SK-N-MC (cell line): ENCODE data around the gene PRAC1.
A peak's percentile ranks its signal among the peaks of the same experiment; 100 is the strongest.

Source experiments
- DNase-seq: peaks from one replicate; pipeline ENCODE4 v3.0.0-alpha.2; 2011; ENCODE audit warnings: low read depth, low spot score
- H3K27ac ChIP-seq: fragments of 200-600 bp; sonication (generic); 2 replicates; pipeline ENCODE4 v1.5.1; 2016; ENCODE audit warnings: mixed run types
- H3K36me3 ChIP-seq: fragments of 200-600 bp; sonication (generic); 2 replicates; pipeline ENCODE4 v1.6.1; 2017; ENCODE audit warnings: antibody characterized with exemption, low read length, mixed read lengths; ENCODE audit not compliant: insufficient read depth
- H3K4me3 ChIP-seq: fragments of 200-600 bp; sonication (generic); 2 replicates; pipeline ENCODE4 v1.5.1; 2016
- H3K9ac ChIP-seq: fragments of 200-600 bp; sonication (generic); 2 replicates; pipeline ENCODE4 v1.8.0; 2017; ENCODE audit warnings: mixed run types, mixed read lengths; ENCODE audit not compliant: insufficient read length
- H3K9me3 ChIP-seq: fragments of 200-600 bp; sonication (generic); 2 replicates; pipeline ENCODE4 v1.6.1; 2017; ENCODE audit warnings: low read depth, mild to moderate bottlenecking, antibody characterized with exemption, low read length, moderate library complexity, mixed read lengths
- EZH2 ChIP-seq: fragments of 200-600 bp; sonication (generic); IDR thresholded peaks from one replicate; pipeline ENCODE4 v1.6.1; 2017; ENCODE audit warnings: antibody characterized with exemption
- FOXP2 ChIP-seq: optimal IDR thresholded peaks from 2 replicates; pipeline ENCODE3; 2011; ENCODE audit warnings: mild to moderate bottlenecking, moderate library complexity; ENCODE audit not compliant: insufficient read depth; ENCODE audit errors: extremely low read length, control extremely low read depth
- POLR2AphosphoS5 ChIP-seq: IDR thresholded peaks from 2 replicates; pipeline ENCODE4 v1.6.1; 2012; ENCODE audit warnings: mild to moderate bottlenecking, low read depth, low read length, borderline replicate concordance

The PRAC1 gene

GRCh38 chr17:48738424-48738802, 16.1 kb upstream of the PRAC1 start:
- no peak overlapping the region for H3K9ac ChIP-seq
- no peaks in the 10 kb centered on the region for H3K36me3 ChIP-seq
- TF ChIP-seq POLR2AphosphoS5 (no peak), EZH2 (no peak), FOXP2 (no peak)

GRCh38 chr17:48737330-48738043, 15.2 kb upstream of the PRAC1 start:
- TF ChIP-seq EZH2, result no peak
- TF ChIP-seq POLR2AphosphoS5, result no peak
- no peak for TF ChIP-seq FOXP2
- no peaks in the 10 kb centered on the region for H3K36me3 ChIP-seq
- no peak overlapping the region for H3K9ac ChIP-seq
- H3K4me3 ChIP-seq, result no peak overlapping the region
- no peak overlapping the region for H3K27ac ChIP-seq
- no peaks in the 10 kb centered on the region for H3K9me3 ChIP-seq
- no peak for DNase-seq

More at GRCh38 chr17:48738424-48738802, 16.1 kb upstream of the PRAC1 start:
- no peak for DNase-seq
- Histone ChIP-seq H3K27ac (no peak overlapping the region), H3K4me3 (no peak overlapping the region), H3K9me3 (no peaks in the 10 kb centered on the region)

DNA sequence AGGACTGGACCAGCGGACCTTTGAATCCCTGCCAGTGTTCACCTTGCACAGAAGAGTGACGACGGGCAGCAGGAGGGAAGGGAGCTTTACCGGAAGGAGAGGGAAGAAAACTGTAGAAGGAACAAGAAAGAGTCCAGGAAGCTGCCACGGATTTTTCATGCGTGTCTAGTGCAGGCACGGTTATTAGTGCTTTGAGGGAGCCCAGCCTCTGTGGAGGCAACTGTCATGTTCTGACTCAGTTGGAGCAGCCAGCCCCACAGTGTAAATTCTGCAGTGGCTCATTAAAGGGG, 12.7 kb upstream of the PRAC1 start:
- Histone ChIP-seq H3K4me3 (peak overlapping the region; percentile 74), H3K27ac (peak overlapping the region; percentile 99; the same call in 1 of the 2 replicates), H3K9me3 (no peaks in the 10 kb centered on the region), H3K9ac (peak overlapping the region; percentile 84), H3K36me3 (no peaks in the 10 kb centered on the region)
- TF ChIP-seq FOXP2 (no peak), EZH2 (no peak), POLR2AphosphoS5 (no peak)
- DNase-seq, result no peak

DNA sequence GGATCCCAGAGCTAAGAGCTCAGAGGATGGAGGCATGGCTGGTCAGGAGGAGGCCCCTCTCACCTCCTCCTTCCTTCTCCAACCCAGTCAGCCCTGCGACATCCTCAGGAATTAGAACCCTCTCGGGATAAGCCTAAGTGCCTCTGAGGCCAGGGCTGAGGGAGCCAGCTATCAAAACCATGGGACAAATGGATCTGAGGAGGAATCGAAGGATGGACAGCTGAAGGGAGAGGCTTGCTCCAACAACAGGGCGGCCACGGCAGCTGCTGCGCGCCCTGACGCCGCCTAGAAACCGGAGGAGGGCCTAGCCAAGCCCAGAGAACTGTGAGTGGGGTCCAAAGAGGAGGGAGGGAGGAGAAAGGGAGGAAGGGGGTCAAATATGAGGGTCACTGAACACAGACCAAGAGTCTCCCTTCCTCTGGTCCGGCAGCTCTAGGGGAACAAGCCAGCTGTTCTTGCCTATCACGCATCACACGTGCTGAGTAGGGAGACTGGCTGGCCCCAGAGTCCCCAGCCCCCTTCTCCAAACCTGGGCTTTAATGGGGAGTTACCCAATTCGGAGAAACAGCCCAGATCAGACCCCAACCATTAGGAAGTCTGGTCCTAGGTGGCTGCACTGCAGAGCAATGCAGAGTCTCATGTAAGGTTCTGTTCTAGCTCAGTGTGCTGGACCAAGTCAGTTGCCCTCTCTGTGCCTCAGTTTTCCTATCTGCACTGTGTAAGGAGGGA, 12.2 kb upstream of the PRAC1 start:
- H3K9ac ChIP-seq, result peak overlapping the region; percentile 84
- no peaks in the 10 kb centered on the region for H3K9me3 ChIP-seq
- H3K27ac ChIP-seq, result peak overlapping the region; percentile 99
- no peak for DNase-seq
- H3K36me3 ChIP-seq, result no peaks in the 10 kb centered on the region
- H3K4me3 ChIP-seq, result peak overlapping the region; percentile 74
- TF ChIP-seq POLR2AphosphoS5, result no peak
- no peak for TF ChIP-seq FOXP2
- no peak for TF ChIP-seq EZH2

GRCh38 chr17:48733632-48734328, 11.5 kb upstream of the PRAC1 start:
- Histone ChIP-seq H3K9me3 (no peaks in the 10 kb centered on the region), H3K9ac (peak overlapping the region; percentile 84), H3K4me3 (peak overlapping the region; percentile 74), H3K36me3 (no peaks in the 10 kb centered on the region), H3K27ac (peak overlapping the region; percentile 99)
- DNase-seq, result no peak
- no peak for TF ChIP-seq POLR2AphosphoS5
- no peak for TF ChIP-seq FOXP2
- TF ChIP-seq EZH2, result no peak

DNA sequence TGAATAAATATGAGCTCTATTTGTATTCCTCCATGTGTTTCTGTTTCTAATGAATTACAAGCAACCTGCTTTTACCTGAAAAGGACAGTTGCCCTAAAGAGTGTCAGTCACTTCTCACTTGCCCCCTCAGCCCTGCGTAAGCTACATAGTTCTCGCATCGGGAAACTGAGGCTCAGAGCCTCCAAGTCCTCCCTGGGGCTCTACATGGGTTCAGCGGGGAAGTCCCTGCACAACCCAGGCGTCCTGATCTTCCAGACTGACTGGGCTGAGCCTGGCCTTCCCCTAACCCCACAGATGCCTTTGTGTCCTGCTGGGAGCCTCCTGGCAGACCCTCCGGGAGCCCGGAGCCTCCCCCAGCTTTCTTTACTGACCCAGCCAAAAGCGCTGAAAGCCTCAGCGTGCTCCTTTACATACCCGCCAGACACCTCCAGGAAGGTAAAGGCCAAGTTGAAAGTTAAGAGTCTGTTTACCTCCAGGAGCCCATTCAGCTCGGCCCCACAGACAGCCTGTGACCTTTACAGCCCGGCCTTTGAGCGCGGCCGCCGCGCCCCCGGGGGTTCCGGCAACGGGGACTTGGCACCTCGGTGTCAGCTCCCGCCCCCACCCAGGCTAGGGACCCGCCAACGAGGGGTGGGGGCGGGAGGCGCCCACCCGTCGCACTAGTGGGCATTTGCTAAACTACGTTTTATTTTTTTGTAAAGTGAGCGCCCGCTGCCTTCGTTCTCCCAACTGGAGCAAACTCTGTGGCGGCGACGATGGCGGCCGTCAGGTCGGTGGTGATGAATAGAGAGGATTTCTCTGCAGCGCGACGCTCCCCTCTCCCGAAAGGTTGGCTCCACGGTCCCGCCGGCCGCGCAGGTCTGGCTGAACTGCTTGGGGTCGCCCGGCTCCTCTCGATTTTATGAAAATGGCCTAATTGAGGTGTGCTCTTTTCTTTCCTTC, 10.6 kb upstream of the PRAC1 start:
- no peaks in the 10 kb centered on the region for H3K36me3 ChIP-seq
- TF ChIP-seq EZH2 (no peak), FOXP2 (no peak), POLR2AphosphoS5 (no peak)
- H3K9ac ChIP-seq, result peak overlapping the region; percentile 84
- no peaks in the 10 kb centered on the region for H3K9me3 ChIP-seq
- peak overlapping the region; percentile 74 for H3K4me3 ChIP-seq
- DNase-seq, result no peak
- peak overlapping the region; percentile 99 for H3K27ac ChIP-seq

GRCh38 chr17:48731355-48731754, 9.0 kb upstream of the PRAC1 start:
- DNase-seq, result no peak
- Histone ChIP-seq H3K4me3 (peak overlapping the region; percentile 74; the same call in 1 of the 2 replicates), H3K27ac (peak overlapping the region; percentile 99), H3K9me3 (no peaks in the 10 kb centered on the region), H3K36me3 (peaks cover 3% of the 10 kb centered on the region; the same call in 1 of the 2 replicates), H3K9ac (peak overlapping the region; percentile 28)
- TF ChIP-seq POLR2AphosphoS5, result no peak
- TF ChIP-seq FOXP2, result no peak

DNA sequence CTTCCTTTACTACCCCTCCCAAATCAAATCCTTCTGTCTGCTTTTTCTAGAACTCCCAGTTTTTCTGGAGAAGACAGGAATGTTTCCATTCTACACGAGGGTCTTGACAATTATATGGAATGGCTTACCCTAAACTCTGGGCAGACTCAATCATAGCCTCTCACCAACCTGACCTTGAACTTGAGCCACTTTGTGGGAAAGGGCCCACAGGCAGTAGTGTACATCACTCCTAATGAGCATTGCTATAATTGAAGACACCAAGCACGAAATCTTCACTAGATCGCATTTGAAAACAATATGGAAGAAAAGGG, 7.9 kb upstream of the PRAC1 start:
- peak overlapping the region; percentile 87 for H3K4me3 ChIP-seq
- H3K9ac ChIP-seq, result peak overlapping the region; percentile 85
- peaks cover 7% of the 10 kb centered on the region; the same call in 1 of the 2 replicates for H3K36me3 ChIP-seq
- H3K27ac ChIP-seq, result peak overlapping the region; percentile 99
- DNase-seq, result no peak
- no peak for TF ChIP-seq EZH2
- TF ChIP-seq POLR2AphosphoS5, result no peak
- TF ChIP-seq FOXP2, result no peak
- H3K9me3 ChIP-seq, result no peaks in the 10 kb centered on the region
